HepG2 (cell line): Measurements from ENCODE around the gene MPI. TPM values are rescaled to one million over a fixed set of nuclear protein-coding genes. Genes with fewer than 3 reads are reported as not detected.

Experiments
- CEBPB ChIP-seq: IDR thresholded peaks from 2 replicates; pipeline ENCODE4 v1.6.1; 2011; ENCODE audit warnings: low read depth, low read length, improper control_type of control experiment, borderline replicate concordance
- CREBL2 ChIP-seq: sonication (generic); formaldehyde crosslinking; IDR thresholded peaks from 2 replicates; pipeline ENCODE4 v1.8.1; 2023; ENCODE audit warnings: missing genetic modification reagents, mild to moderate bottlenecking, borderline replicate concordance
- GATAD2A ChIP-seq: IDR thresholded peaks from 2 replicates; pipeline ENCODE4 v1.6.1; 2016
- GZF1 ChIP-seq: sonication (generic); formaldehyde crosslinking; IDR thresholded peaks from 2 replicates; pipeline ENCODE4 v1.5.1; 2020; ENCODE audit warnings: mild to moderate bottlenecking, missing genetic modification reagents
- KDM3A ChIP-seq: IDR thresholded peaks from 2 replicates; pipeline ENCODE4 v1.6.1; 2018; ENCODE audit warnings: low read depth, missing compliant biosample characterization
- MXD4 ChIP-seq: IDR thresholded peaks from 2 replicates; pipeline ENCODE4 v1.6.1; 2016; ENCODE audit warnings: mild to moderate bottlenecking, missing biosample characterization, missing genetic modification reagents
- PTBP1 ChIP-seq: fragments of 200-400 bp; formaldehyde crosslinking; IDR thresholded peaks from 2 replicates; pipeline ENCODE4 v1.6.1; 2018; ENCODE audit warnings: low read length, low read depth; ENCODE audit not compliant: poor library complexity, severe bottlenecking
- TARDBP ChIP-seq: sonication (generic); formaldehyde crosslinking; IDR thresholded peaks from 2 replicates; pipeline ENCODE4 v1.8.0; 2022; ENCODE audit warnings: mild to moderate bottlenecking, missing genetic modification reagents
- TGIF2 ChIP-seq: IDR thresholded peaks from 2 replicates; pipeline ENCODE4 v1.6.1; 2016; ENCODE audit warnings: control low read depth, missing compliant biosample characterization
- ZNF354B ChIP-seq: sonication (generic); formaldehyde crosslinking; IDR thresholded peaks from 2 replicates; pipeline ENCODE4 v1.8.0; 2022; ENCODE audit warnings: mild to moderate bottlenecking, missing genetic modification reagents
- ZNF460 ChIP-seq: sonication (generic); formaldehyde crosslinking; IDR thresholded peaks from 2 replicates; pipeline ENCODE4 v1.5.1; 2020; ENCODE audit warnings: missing genetic modification reagents, mild to moderate bottlenecking, borderline replicate concordance
- ZNF512B ChIP-seq: sonication (generic); formaldehyde crosslinking; IDR thresholded peaks from 2 replicates; pipeline ENCODE4 v1.5.1; 2020; ENCODE audit warnings: missing genetic modification reagents, mild to moderate bottlenecking, borderline replicate concordance
- ZNF547 ChIP-seq: sonication (generic); formaldehyde crosslinking; IDR thresholded peaks from 2 replicates; pipeline ENCODE4 v1.5.1; 2020; ENCODE audit warnings: mild to moderate bottlenecking, missing genetic modification reagents
- ZNF567 ChIP-seq: sonication (generic); formaldehyde crosslinking; IDR thresholded peaks from 2 replicates; pipeline ENCODE4 v1.8.1; 2023; ENCODE audit warnings: mild to moderate bottlenecking, missing genetic modification reagents, borderline replicate concordance
- ZNF607 ChIP-seq: sonication (generic); formaldehyde crosslinking; IDR thresholded peaks from 2 replicates; pipeline ENCODE4 v1.5.1; 2020; ENCODE audit warnings: missing genetic modification reagents, mild to moderate bottlenecking, borderline replicate concordance
- ZNF768 ChIP-seq: sonication (generic); formaldehyde crosslinking; IDR thresholded peaks from 2 replicates; pipeline ENCODE4 v1.4.0; 2020; ENCODE audit warnings: missing genetic modification reagents
- polyA plus RNA-seq, 8 experiments: library from polyadenylated mRNA; depleted of rRNA in 3 of 8; stranded (reverse) in 7 of 8; unstranded in 1 of 8; fragments of >200 nt; fragmentation: Illumina TruSeq in 4 of 8; extraction: Trizol in 4 of 8; gene quantifications; 2 replicates each; pipeline versions ENCODE4 v1.2.1 to v1.2.3, GENCODE V29; 2011 to 2016; ENCODE audit warnings: low read depth in 4 of 8, missing spikeins in 1 of 8, mixed read lengths in 1 of 8; ENCODE audit not compliant: insufficient read depth in 1 of 8
- total RNA-seq, 5 experiments: library from RNA; depleted of rRNA; stranded (reverse); fragments of >200 nt; fragmentation: Illumina TruSeq; extraction: Trizol; gene quantifications; 2 replicates each; pipeline ENCODE4 v1.2.3, GENCODE V29; 2016; ENCODE audit warnings: low read depth in 1 of 5
- TF ChIP-seq, protein P1 (sequence below): sonication (generic); formaldehyde crosslinking; IDR thresholded peaks from 2 replicates; pipeline ENCODE4 v1.5.1; 2020; ENCODE audit warnings: mild to moderate bottlenecking, missing genetic modification reagents, borderline replicate concordance

MPI gene
- total and polyA plus RNA-seq, 2 of the 13 experiments (the other 11 are each of a cell fraction or from before 2014, with no cell fraction given) = 36.9 to 63.5 TPM

DNA sequence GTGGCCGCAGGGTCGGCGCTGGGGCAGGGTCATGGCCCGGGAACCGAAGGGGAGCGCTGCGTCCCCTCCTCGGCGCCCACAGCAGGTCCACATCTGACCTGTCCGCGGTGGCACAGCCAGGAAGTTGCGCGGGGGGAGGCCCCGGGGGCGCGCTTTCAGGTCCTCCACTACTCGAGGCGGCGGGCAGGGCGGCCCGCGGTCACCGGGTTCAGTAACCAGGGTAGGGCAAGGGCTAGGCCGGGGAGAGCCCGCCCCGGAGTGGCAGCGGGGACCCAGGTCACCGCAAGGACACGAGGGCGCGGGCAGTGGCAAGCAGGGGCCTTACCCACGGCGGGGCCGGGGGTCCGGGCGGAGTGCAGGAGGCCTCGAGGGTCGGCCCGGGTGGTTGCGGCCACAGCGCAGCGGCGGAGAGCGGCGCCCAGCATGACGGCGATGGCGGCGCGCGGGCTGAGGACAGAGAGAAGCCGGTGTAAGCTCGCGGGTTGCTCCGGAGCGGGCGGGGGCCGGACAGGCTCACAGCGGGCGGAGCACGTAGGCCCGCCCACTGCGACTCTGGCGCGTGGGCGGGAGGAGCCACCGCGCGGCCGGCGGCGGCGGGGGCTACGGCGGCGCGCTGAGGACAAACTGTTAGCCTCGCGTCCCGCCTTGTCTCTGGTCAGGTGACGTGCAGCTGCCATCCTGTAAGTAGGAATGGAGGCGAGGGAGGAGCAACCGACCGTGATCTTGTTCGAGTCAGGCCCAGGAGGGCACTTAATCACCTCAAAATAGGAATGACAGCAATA, 47.9 kb downstream of the MPI start, which contains the start of gene COX5A (continued):
- no peak for TF ChIP-seq CEBPB
- TF ChIP-seq ZNF547 (CRISPR knock-in tag) = peak; percentile 77
- no peak for TF ChIP-seq ZNF354B (CRISPR knock-in tag)
- no peak for TF ChIP-seq ZNF512B
- peak; percentile 87; the same call in 1 of the 2 replicates for TF ChIP-seq ZNF567 (CRISPR knock-in tag)
- peak; percentile 37; the same call in 1 of the 2 replicates for TF ChIP-seq KDM3A (CRISPR knock-in tag)
- TF ChIP-seq MXD4 = 0 out of 2 replicates have a peak, but pooled peaks have one; percentile 48
- 0 out of 2 replicates have a peak, but pooled peaks have one; percentile 76 for TF ChIP-seq TARDBP (CRISPR knock-in tag)
- peak; percentile 57; the same call in 1 of the 2 replicates for TF ChIP-seq ZNF768 (CRISPR knock-in tag)
- no peak for TF ChIP-seq ZNF460 (CRISPR knock-in tag)
- TF ChIP-seq, protein P1, sequence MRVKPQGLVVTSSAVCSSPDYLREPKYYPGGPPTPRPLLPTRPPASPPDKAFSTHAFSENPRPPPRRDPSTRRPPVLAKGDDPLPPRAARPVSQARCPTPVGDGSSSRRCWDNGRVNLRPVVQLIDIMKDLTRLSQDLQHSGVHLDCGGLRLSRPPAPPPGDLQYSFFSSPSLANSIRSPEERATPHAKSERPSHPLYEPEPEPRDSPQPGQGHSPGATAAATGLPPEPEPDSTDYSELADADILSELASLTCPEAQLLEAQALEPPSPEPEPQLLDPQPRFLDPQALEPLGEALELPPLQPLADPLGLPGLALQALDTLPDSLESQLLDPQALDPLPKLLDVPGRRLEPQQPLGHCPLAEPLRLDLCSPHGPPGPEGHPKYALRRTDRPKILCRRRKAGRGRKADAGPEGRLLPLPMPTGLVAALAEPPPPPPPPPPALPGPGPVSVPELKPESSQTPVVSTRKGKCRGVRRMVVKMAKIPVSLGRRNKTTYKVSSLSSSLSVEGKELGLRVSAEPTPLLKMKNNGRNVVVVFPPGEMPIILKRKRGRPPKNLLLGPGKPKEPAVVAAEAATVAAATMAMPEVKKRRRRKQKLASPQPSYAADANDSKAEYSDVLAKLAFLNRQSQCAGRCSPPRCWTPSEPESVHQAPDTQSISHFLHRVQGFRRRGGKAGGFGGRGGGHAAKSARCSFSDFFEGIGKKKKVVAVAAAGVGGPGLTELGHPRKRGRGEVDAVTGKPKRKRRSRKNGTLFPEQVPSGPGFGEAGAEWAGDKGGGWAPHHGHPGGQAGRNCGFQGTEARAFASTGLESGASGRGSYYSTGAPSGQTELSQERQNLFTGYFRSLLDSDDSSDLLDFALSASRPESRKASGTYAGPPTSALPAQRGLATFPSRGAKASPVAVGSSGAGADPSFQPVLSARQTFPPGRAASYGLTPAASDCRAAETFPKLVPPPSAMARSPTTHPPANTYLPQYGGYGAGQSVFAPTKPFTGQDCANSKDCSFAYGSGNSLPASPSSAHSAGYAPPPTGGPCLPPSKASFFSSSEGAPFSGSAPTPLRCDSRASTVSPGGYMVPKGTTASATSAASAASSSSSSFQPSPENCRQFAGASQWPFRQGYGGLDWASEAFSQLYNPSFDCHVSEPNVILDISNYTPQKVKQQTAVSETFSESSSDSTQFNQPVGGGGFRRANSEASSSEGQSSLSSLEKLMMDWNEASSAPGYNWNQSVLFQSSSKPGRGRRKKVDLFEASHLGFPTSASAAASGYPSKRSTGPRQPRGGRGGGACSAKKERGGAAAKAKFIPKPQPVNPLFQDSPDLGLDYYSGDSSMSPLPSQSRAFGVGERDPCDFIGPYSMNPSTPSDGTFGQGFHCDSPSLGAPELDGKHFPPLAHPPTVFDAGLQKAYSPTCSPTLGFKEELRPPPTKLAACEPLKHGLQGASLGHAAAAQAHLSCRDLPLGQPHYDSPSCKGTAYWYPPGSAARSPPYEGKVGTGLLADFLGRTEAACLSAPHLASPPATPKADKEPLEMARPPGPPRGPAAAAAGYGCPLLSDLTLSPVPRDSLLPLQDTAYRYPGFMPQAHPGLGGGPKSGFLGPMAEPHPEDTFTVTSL (CRISPR knock-in tag) = no peak
- TF ChIP-seq ZNF607 = peak; percentile 92; the same call in 1 of the 2 replicates
- peak; percentile 35 for TF ChIP-seq PTBP1
- peak; percentile 28; the same call in 1 of the 2 replicates for TF ChIP-seq GATAD2A
- TF ChIP-seq CREBL2 = no peak
- no peak for TF ChIP-seq GZF1
- TF ChIP-seq TGIF2 (CRISPR knock-in tag) = peak; percentile 8; the same call in 1 of the 2 replicates
